Kidney glomerular epithelial cell (primary cell): ENCODE data around the gene PPP2R5C.

Experiments used
- DNase-seq: peaks from one replicate; lab custom pipeline; 2025; lab: John Stamatoyannopoulos, UW

Gene PPP2R5C

DNA sequence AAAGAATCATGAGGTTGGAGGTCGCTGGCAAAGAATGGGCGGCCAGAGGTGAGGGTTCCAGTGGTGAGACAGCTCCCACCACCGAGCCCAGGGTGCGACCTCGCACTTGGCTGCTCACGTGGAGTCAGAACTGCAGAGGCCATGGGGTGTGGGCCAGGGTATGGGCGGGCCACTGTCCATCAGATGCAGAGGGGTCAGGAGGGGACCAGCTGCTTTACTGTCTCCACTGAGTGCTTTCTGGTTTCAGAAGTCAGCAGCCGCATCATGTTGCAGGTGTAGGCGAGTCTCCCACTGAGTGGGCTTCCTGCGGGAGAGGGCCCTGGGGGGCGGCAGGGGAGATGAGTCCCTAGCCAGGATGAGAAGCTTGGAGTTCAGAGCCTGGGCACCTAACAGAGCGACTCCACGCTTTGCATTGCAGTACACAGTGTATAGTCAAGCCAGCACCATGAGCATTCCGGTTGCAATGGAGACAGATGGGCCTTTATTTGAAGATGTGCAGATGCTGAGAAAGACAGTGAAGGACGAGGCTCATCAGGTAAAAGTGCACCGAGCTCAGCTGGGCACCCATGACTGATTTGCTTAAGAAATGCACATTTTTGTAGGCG, 156.0 kb downstream of the PPP2R5C start:
- no peak for DNase-seq

DNA sequence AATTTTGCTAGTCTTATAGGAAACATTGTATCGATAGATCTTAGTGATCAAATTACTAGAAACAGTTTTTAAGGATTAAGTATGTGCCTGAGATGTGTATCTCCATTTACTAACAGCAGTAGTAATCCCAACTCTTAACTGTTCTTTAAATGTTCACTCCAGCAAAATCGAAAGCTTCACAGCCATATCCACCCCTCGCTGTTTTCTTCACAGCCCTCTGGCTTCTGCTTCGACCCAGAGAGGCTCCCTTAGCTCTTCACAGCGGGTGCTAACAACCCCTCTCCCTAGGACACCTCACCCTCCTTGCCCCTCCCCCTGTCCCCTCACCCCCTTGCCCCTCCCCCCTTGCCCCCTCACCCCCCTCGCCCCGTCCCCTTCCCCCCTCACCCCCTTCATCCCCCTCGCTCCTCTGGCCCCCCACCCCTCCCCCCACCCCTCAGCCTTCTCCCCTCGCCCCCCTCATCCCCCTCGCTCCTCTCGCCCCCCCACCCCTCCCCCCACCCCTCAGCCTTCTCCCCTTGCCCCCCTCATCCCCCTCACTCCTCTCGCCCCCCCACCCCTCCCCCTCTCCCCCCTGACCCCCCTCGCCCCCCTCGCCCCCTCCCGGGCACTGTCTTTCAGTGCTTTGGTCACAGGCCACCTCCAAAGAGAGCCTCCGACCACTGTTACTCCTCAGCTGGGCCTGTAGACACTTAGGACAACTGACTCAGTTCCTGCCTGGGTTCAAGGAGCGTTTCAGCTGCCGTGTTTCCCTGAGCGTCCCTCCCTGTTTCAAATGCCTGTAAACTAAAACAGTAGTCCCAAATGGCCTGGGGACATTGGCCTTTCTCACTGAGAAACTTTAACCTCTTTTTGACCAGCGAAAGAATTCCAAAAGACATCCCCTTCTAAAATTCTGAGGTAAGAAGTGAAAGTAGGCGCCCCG, 156.8 kb downstream of the PPP2R5C start:
- DNase-seq: no peak

DNA sequence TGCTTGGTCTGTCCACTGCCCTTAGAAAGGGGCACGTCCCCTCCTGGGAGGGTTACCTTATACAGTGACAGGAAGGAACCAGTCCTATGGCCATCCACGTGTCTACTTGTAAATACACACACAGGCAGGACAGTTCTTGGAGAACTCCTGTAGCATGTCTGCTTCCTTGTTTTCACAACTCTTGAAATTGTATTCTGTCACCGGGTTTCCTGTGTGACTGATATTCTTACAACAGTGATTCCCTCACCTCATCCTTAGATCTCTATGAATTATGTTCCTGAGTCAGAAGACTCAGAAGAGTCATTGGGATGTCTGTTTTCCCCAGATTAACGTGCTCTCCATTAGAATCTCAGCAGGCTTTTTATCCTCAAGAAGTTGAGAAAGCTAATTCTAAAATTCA, 158.8 kb downstream of the PPP2R5C start:
- no peak for DNase-seq

DNA sequence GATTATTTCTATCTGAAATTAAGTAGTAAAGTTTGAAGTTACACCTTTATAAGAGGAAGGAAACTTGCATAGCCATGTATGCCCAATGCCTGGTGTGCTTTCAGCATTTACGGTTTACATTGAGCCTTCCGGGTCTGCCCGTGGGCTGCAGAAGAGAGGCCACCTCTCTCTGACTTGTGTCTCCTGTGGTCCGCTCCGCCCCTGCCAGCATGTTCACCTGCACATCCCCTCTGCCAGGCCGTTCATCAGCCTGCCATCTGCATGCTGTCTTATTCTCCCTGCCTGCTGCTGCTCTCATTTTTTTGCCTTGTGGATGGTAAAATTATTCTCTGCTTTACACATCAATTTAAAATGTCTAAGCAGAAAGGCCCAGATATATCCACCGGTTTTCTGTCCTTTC, 161.4 kb downstream of the PPP2R5C start:
- DNase-seq: no peak

DNA sequence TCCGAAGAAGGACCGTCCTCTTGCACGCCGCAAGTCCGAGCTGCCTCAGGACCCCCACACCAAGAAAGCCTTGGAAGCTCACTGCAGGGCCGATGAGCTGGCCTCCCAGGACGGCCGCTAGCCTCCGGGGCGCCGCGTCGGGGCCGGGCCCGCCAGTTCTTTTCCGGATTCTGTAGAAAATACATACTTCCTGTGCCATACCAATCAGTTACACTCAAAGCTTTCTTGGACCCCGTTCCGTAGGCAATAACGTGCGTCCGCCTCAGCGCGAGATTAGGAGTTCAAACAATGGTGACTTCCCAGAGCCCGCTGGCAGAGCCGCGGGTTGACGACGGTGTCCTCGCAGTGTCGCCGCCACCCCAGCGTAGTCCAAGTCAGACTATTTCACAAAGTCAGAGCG, 163.6 kb downstream of the PPP2R5C start:
- no peak for DNase-seq

DNA sequence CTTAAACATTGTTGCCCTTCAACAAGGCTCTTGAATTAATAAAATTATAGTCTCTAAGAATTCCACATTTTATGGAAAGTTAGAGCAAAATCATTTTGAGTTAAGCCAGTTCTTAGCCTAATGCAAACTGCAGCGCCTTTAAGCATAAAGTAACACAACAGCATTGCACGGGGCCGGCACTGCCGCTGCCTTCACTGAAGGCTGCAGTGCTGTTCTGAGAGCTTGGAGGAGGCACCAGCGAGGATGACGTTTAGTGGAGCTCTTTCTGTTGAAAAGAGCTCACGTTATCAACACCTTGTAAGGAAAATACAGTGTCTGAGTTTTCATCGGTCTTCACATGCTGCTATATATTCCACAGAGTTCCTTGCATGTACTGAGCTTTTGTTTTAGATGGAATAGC, 164.6 kb downstream of the PPP2R5C start:
- no peak for DNase-seq

DNA sequence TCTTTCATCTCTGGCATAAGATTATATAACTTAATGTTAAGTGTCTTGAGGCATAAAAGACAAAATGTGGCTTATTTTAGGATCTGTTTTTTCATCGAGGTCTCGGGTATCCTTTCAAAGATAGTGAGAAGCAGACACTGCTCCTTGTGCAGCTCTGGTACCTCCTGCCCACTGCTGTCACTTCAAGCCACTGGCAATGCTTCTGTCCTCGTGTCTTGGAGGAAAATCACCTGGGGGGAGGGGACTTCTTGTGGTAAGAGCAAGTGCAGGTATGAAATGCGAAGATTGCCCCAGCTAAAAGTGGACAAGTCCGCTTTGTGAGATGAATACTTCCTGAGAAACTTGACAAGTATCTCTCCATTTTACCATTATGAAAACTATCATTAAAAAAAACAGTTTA, 165.1 kb downstream of the PPP2R5C start:
- DNase-seq: no peak

DNA sequence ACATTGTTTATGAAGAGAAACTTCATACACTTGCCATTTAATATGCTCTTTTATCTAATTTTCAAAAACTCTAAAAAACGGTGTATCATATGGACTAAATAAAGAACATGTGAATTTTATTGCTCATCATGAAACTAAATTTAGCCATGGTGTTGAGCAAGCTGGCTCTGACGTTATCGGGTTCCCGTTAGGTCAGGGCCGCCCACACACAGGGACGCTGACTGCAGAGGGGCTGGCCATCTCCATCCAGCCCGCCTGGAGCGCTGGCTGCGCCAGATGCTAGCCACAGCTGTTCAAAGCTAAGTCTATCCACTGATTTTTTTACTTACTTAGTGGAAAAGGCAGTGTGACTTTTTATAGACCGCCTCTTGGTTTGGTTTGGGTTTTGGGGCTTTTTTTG, 166.3 kb downstream of the PPP2R5C start:
- no peak for DNase-seq

DNA sequence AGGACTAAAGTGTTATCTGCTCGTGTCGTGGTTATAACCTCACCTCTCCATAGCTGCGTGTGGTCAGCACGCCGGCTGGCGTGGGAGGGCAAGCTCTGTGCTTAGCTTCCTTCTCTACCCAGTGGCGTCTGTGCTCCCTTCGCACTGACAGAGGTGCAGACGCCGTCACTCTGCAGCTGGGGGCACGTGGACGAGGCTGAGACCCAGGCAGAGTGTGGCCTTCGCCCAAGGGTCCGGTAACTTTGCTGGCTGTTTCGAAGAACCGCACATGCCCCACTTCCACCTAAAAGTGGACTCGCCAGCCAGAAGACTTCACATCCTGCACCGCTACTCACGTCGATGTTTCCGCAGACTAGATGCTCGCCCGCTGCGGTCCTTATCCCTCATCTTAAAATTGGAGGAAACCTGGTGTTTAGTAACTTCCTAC, 166.9 kb downstream of the PPP2R5C start:
- DNase-seq: no peak

DNA sequence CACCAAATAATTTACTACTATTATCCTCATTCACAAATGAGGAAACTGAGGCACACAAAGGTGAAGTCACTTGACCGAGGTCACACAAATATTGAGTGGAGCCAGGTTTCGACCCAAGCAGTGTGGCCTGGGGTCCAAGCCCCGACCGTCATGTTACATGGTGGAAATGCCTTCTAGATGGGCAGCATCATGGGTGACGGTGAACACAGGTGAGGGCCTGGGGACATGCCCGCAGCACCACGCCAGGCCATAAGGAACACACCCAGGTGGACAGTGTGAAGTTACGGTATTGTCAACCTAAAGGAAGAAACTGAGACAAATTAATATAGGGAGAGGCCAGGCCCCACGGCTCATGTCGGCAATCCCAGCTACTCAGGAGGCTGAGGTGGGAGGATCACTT, 167.6 kb downstream of the PPP2R5C start:
- DNase-seq: no peak

DNA sequence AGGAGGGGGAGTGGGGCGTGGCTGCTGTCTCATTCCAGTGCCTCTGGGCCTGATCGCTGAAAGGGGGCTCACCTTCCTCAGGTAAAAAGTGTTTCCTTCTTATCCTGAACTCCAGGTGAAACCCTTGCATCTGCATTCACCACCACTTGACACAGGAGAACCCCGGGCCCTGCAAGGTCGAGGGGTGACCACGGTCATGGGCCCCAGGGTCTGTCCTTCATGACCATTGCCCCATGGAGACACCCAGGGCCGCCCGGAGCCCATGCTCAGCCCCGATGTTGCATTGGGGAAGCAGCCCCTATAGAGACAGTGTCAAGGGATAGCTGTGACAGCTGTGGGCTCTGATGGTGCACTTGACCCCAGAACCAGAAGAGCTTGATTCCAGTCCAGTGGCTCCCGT, 168.4 kb downstream of the PPP2R5C start:
- no peak for DNase-seq

DNA sequence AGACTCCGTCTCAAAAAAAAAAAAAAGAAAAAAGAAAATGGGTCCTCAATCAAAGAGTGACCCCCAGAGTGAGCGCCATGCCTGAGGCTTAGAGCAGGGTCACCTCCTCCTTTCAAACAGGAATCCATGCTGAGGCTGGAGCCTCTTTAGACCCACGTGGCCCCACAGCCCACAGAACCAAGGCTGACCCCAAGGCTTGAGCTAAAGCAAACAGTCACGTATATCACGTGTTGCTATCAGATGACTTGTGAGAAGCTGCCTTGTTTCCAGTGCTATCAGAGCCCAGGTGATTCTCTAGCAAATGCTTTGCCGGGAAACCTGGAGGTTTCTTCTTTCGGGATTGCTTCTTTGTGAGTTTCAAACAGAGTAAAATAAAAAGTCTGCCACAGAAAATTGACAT, 171.2 kb downstream of the PPP2R5C start:
- DNase-seq: no peak

DNA sequence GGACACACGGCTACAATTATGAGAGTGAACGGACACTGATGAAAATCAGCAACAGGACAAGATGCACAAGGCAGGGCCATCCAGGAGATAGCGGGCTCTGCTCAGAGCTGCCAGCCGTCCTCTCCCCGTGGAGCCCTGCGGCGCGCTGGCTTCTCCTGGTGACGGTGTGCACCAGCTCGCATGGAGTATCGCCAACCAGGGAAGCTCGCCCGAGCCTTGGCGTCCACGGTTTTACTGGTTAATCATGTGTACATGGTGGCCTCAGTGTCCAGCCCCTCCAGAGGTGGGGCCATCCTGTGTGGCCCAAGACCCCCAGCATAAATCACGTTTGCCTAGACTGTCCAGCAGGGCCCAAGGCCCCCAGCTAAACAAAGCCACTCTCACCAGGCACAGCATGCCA, 171.7 kb downstream of the PPP2R5C start:
- no peak for DNase-seq

DNA sequence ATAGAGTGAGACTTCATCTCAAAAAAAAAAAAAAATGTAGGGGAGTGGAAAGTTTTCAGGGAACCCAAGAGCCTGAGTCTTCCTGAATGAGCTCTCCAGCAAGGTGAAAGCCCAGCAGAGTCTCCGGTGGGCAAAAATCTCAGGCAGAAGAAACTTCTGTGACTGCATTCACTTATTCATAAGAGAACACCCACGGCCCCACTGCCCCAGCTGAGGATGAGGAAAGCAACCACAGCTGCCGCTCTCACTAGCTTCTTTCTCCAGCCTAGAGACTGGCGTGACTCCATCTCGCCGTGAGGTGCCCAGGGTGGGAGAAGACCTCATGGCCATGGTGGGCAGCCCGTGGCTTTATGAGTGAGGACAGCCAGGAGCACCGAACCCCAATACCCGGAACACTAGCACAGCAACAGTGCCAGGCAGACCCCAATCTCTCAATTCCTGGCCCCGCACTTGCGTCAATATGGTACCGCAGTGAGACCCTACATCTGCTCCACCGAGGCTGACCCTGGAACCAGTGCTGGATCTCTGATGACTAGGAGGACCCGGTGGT, 173.2 kb downstream of the PPP2R5C start:
- DNase-seq: no peak

DNA sequence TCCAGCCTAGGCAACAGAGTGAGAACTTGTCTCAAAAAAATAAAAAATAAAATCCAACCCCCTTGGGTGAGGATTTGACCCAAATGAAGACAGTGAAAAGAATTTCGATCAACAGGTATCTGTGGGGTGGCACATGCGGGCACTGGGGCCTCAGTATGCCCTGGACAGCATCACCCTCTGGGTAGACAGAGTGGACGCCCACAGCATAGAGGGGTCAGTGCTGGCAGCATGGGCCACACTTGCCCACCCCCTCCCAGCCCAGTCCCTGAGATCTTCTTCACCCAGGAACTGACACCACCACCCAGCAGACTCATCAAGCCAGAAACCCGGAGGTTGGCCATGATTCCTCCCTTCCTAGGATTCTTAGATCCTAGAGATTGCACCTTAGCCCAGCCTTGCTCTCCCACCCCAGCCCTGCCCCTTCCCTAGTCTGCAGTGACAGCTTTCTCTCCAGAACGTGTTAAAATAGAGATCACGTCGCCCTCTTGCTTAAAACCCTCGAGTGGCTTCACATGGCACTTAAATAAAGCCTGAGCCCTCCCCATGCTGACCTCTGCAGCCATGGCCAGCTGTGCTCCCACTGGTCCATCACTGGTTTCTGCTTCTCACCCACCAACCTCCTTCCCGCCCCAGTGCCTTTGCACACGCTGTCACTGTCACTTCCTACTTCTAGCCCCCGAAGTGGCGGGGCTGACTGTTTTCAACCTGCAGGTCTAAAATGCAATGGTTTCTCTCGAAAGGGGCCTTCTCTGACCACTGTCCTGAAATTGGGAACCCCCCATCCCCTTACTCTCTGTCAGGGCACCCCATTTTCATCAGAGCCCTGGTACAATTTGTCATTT, 176.6 kb downstream of the PPP2R5C start:
- DNase-seq: no peak

DNA sequence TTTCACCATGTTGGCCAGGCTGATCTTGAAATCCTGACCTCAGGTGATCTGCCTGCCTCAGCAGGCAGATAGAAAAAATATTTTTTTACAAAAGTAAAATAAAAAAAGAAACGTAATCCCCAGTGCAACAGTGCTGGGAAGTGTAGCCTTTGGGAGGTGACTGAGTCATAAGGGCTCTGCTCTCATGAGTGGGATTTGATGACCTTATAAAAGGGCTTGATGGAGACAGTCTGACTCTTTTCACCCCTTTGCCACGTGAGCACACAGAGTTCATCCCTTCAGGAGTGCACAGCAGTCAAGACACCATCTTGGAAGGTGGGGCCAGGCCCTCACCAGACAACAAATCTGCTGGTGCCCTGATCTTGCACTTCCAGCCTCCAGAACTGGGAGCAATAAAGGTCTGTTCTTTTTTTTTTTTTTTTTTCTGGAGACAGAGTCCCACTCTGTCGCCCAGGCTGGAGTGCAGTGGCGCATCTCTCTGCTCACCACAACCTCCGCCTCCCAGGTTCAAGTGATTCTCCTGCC, 178.2 kb downstream of the PPP2R5C start:
- no peak for DNase-seq

DNA sequence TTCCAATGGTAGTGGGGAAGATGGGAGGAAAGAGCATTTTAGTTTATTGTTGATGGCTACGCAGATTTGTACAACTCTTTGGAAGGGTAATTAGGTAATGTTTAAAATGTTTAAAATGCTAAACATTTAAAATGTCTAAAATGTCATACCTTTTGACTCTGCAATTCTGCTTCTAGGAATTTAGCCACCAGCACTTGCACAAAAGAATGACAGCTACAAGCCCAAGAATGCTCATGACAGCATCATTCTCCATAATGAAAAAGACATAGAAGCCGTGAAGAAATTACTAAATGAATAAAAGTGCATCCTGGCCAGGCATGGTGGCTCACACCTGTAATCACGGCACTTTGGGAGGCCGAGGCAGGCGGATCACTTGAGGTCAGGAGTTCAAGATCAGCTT, 182.9 kb downstream of the PPP2R5C start:
- DNase-seq: no peak

DNA sequence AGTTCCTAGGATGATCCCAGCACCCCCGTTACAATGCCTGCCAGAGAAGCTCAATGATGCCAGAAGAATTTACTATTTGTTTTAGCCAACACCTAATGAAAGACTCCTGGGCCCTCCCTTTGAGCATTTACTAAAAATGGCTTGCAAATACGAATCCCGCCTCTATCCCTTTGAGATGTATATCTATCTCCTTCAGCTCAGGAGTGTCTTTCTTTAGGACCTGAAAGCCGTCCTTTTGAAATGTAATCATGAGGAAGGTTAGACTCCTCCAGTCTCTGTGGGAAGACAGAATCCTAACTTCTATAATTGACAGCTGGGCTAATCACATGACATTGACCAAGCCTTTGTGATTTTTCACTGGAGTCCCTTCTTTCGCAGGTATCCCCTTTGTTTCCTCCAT, 183.7 kb downstream of the PPP2R5C start:
- no peak for DNase-seq

DNA sequence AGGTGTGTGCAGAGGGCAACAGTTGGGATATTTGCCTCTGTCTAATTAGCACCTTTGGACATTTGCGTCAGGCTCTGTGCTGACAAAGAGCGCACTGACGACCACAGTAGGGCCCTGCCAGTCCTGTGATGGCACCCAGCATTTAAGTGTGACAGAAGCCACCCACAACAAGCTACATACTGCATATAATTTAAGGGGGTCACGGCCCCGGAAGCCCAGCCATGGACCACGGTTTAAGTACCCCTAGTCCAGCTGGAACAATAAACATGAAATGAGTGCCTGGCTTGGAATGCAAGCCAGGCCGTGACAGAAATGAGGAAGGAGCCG, 186.0 kb downstream of the PPP2R5C start:
- no peak for DNase-seq

DNA sequence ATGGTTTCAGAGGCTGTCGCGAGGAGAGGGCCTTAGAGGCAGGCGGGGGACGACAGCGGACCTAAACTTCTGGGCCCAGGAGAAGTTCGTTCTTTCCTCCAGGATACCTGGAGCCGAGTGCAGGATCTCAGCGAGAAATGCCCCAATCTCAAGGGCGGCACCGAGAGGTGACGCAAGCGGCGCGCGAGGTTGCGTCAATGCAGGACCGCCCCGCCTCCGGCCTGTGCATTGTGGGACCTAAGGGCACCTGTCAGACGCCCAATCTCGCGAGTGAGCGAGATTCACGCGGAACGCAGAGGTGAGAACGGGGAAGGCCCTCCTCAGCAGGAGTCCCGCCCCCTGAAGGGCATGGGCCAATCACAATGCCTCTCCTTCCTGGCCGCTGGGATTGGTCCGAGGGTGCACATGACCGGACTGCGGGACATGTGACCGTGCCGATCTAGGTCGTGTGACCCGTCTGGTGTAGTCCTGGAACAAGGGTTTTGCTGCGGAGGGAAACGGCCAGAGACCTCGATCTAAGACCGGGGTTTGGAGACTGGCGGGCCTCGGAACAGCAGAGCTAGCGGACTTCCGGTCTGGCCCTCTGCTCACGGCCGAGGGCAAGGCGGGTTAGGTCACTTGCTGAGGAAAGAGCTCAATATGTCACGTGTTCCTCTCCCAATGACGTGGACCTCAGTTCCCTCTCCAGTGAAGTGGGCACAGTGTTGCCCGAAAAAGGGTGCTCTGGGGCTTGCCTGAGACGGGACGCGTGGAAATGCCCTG, 186.6 kb downstream of the PPP2R5C start:
- peak; percentile 98 for DNase-seq

DNA sequence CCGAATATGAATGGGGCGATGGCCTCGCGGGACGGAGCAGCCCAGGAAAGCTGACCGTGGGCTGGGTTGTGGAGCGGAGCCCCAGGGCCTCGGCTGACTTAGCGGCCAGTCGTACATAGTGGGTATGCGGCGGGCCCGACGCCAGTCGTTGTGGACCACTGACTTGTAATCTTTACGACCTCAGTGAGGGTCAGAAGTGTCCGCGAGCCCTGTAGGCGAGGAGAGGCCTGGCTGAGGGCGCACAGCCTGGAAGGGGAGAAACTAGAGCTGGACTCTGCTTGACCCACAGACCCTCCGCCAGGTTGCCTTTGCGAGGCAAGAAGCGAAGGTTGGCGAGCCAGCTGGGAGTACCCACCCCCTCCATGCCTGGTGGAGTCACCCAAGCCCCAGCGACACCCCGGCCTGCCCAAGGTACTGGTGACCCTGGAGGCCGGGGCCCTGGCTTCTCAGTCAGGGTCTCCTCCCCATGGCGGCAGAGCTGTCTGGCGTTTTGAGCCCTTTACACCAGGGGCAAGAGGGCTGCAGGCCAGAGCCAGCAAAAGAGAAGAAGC, 187.2 kb downstream of the PPP2R5C start:
- no peak for DNase-seq
